K562 (cell line): ENCODE measurements around the gene PGA3. TPM values are rescaled to one million over a fixed set of nuclear protein-coding genes. Genes with fewer than 3 reads are reported as not detected.

Experiments used
- ARID2 ChIP-seq: fragments of 450-650 bp; IDR thresholded peaks from 2 replicates; pipeline ENCODE4 v1.6.1; 2017; ENCODE audit warnings: antibody characterized with exemption, mild to moderate bottlenecking
- BCL6 ChIP-seq: fragments of 250-450 bp; sonication (Bioruptor Pico); IDR thresholded peaks from 2 replicates; pipeline ENCODE4 v1.4.0; 2020
- CBFA2T2 ChIP-seq: fragments of 450-650 bp; conservative IDR thresholded peaks from 2 replicates; pipeline ENCODE4 v1.6.1; 2017; ENCODE audit warnings: mild to moderate bottlenecking
- DNMT1 ChIP-seq: fragments of 450-650 bp; IDR thresholded peaks from 2 replicates; pipeline ENCODE4 v1.6.1; 2016; ENCODE audit warnings: antibody characterized with exemption, mild to moderate bottlenecking
- ELF1 ChIP-seq: fragments of 200-800 bp; sonication (Bioruptor generic); IDR thresholded peaks from 2 replicates; pipeline ENCODE4 v1.6.1; 2016; ENCODE audit warnings: missing genetic modification characterization, missing compliant biosample characterization
- ELK1 ChIP-seq: sonication (generic); formaldehyde crosslinking; IDR thresholded peaks from 2 replicates; pipeline ENCODE4 v1.8.1; 2022; ENCODE audit warnings: missing genetic modification reagents
- ETS2 ChIP-seq: IDR thresholded peaks from 2 replicates; pipeline ENCODE4 v1.6.1; 2016; ENCODE audit warnings: borderline replicate concordance, missing genetic modification characterization, mild to moderate bottlenecking, moderate library complexity, missing compliant biosample characterization; ENCODE audit not compliant: poor library complexity, severe bottlenecking
- POLR3G ChIP-seq: IDR thresholded peaks from 2 replicates; pipeline ENCODE4 v1.6.1; 2011; ENCODE audit not compliant: insufficient read length, insufficient replicate concordance; ENCODE audit errors: extremely low read depth
- polyA plus RNA-seq, 8 experiments: library from polyadenylated mRNA; depleted of rRNA in 4 of 8; stranded (reverse) in 5 of 8; unstranded in 3 of 8; fragments of >200 nt; fragmentation: Nextera tagmentation in 2 of 8; fragmentation: Illumina TruSeq in 1 of 8; extraction: Ambion mirVana in 2 of 8; extraction: Trizol in 1 of 8; gene quantifications; 2 replicates each; pipeline versions ENCODE4 v1.2.1 to v1.2.3, GENCODE V29; 2011 to 2014; ENCODE audit warnings: inconsistent platforms in 1 of 8, missing spikeins in 1 of 8
- total RNA-seq, 7 experiments: library from RNA; depleted of rRNA in 6 of 7; stranded (reverse); fragments of >200 nt in 6 of 7; fragmentation: Illumina TruSeq in 2 of 7; extraction: Trizol in 2 of 7; gene quantifications; 2 replicates each; pipeline versions ENCODE4 v1.2.1 to v1.2.3, GENCODE V29; 2011 to 2021; ENCODE audit warnings: low replicate concordance in 1 of 7
- TF ChIP-seq, protein P1 (sequence below): sonication (generic); formaldehyde crosslinking; IDR thresholded peaks from 2 replicates; pipeline ENCODE4 v1.8.1; 2023; ENCODE audit warnings: mild to moderate bottlenecking, missing genetic modification reagents
- TF ChIP-seq, protein P2 (sequence below), 2 experiments: fragments of 450-650 bp; IDR thresholded peaks; 2 replicates each; pipeline ENCODE4 v1.6.1; 2018; ENCODE audit warnings: mild to moderate bottlenecking in 2 of 2, low read depth in 1 of 2; ENCODE audit not compliant: partially characterized antibody in 2 of 2
- TF ChIP-seq, protein P3 (sequence below): fragments of 450-650 bp; IDR thresholded peaks from 2 replicates; pipeline ENCODE4 v1.6.1; 2016; ENCODE audit warnings: low read depth

PGA3 gene
- total and polyA plus RNA-seq, 9 of the 15 experiments (the other 6 are each of a cell fraction or from before 2014, with no cell fraction given) = 0.15 to 0.18 (median 0.18) TPM; not detected in 6

- TF ChIP-seq, protein P1, sequence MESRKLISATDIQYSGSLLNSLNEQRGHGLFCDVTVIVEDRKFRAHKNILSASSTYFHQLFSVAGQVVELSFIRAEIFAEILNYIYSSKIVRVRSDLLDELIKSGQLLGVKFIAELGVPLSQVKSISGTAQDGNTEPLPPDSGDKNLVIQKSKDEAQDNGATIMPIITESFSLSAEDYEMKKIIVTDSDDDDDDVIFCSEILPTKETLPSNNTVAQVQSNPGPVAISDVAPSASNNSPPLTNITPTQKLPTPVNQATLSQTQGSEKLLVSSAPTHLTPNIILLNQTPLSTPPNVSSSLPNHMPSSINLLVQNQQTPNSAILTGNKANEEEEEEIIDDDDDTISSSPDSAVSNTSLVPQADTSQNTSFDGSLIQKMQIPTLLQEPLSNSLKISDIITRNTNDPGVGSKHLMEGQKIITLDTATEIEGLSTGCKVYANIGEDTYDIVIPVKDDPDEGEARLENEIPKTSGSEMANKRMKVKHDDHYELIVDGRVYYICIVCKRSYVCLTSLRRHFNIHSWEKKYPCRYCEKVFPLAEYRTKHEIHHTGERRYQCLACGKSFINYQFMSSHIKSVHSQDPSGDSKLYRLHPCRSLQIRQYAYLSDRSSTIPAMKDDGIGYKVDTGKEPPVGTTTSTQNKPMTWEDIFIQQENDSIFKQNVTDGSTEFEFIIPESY (CRISPR knock-in tag) = peak; percentile 70
- no peak for TF ChIP-seq ELK1 (CRISPR knock-in tag)
- peak; percentile 96 for TF ChIP-seq ELF1 (tag)
- peak; percentile 45 for TF ChIP-seq ETS2 (tag)
- TF ChIP-seq ARID2 = no peak
- TF ChIP-seq, protein P2, sequence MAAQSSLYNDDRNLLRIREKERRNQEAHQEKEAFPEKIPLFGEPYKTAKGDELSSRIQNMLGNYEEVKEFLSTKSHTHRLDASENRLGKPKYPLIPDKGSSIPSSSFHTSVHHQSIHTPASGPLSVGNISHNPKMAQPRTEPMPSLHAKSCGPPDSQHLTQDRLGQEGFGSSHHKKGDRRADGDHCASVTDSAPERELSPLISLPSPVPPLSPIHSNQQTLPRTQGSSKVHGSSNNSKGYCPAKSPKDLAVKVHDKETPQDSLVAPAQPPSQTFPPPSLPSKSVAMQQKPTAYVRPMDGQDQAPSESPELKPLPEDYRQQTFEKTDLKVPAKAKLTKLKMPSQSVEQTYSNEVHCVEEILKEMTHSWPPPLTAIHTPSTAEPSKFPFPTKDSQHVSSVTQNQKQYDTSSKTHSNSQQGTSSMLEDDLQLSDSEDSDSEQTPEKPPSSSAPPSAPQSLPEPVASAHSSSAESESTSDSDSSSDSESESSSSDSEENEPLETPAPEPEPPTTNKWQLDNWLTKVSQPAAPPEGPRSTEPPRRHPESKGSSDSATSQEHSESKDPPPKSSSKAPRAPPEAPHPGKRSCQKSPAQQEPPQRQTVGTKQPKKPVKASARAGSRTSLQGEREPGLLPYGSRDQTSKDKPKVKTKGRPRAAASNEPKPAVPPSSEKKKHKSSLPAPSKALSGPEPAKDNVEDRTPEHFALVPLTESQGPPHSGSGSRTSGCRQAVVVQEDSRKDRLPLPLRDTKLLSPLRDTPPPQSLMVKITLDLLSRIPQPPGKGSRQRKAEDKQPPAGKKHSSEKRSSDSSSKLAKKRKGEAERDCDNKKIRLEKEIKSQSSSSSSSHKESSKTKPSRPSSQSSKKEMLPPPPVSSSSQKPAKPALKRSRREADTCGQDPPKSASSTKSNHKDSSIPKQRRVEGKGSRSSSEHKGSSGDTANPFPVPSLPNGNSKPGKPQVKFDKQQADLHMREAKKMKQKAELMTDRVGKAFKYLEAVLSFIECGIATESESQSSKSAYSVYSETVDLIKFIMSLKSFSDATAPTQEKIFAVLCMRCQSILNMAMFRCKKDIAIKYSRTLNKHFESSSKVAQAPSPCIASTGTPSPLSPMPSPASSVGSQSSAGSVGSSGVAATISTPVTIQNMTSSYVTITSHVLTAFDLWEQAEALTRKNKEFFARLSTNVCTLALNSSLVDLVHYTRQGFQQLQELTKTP (IDR thresholded peaks at IDR 0.05; ENCODE audit: low read depth in 1 of 2, partially characterized antibody in 2 of 2) = no peak
- TF ChIP-seq CBFA2T2 = no peak
- TF ChIP-seq, protein P3, sequence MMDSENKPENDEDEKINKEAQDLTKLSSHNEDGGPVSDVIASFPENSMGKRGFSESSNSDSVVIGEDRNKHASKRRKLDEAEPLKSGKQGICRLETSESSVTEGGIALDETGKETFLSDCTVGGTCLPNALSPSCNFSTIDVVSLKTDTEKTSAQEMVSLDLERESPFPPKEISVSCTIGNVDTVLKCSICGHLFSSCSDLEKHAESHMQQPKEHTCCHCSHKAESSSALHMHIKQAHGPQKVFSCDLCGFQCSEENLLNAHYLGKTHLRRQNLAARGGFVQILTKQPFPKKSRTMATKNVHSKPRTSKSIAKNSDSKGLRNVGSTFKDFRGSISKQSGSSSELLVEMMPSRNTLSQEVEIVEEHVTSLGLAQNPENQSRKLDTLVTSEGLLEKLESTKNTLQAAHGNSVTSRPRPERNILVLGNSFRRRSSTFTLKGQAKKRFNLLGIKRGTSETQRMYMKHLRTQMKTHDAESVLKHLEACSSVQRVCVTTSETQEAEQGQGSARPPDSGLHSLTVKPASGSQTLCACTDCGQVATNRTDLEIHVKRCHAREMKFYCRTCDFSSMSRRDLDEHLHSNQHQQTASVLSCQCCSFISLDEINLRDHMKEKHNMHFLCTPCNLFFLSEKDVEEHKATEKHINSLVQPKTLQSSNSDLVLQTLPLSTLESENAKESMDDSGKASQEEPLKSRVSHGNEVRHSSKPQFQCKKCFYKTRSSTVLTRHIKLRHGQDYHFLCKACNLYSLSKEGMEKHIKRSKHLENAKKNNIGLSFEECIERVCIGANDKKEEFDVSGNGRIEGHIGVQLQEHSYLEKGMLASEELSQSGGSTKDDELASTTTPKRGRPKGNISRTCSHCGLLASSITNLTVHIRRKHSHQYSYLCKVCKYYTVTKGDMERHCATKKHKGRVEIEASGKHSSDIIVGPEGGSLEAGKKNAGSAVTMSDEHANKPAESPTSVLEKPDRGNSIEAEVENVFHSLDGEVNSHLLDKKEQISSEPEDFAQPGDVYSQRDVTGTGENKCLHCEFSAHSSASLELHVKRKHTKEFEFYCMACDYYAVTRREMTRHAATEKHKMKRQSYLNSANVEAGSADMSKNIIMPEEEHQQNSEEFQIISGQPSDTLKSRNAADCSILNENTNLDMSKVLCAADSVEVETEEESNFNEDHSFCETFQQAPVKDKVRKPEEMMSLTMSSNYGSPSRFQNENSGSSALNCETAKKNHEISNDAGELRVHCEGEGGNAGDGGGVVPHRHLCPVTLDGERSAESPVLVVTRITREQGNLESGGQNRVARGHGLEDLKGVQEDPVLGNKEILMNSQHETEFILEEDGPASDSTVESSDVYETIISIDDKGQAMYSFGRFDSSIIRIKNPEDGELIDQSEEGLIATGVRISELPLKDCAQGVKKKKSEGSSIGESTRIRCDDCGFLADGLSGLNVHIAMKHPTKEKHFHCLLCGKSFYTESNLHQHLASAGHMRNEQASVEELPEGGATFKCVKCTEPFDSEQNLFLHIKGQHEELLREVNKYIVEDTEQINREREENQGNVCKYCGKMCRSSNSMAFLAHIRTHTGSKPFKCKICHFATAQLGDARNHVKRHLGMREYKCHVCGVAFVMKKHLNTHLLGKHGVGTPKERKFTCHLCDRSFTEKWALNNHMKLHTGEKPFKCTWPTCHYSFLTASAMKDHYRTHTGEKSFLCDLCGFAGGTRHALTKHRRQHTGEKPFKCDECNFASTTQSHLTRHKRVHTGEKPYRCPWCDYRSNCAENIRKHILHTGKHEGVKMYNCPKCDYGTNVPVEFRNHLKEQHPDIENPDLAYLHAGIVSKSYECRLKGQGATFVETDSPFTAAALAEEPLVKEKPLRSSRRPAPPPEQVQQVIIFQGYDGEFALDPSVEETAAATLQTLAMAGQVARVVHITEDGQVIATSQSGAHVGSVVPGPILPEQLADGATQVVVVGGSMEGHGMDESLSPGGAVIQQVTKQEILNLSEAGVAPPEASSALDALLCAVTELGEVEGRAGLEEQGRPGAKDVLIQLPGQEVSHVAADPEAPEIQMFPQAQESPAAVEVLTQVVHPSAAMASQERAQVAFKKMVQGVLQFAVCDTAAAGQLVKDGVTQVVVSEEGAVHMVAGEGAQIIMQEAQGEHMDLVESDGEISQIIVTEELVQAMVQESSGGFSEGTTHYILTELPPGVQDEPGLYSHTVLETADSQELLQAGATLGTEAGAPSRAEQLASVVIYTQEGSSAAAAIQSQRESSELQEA = no peak
- no peak for TF ChIP-seq DNMT1
- no peak for TF ChIP-seq BCL6 (CRISPR knock-in tag)
- no peak for TF ChIP-seq POLR3G
These were observed 41.9 kb upstream of the PGA3 start, which contains the start of gene VPS37C (continued) for GRCh38 chr11:61161190-61162091.
